DLD1 (cell line): ENCODE measurements around the gene MAP4K4.

ENCODE experiments used
- in situ Hi-C: cut with HindIII; loops from 2 replicates; pipeline ENCODE4 v1.10.0; 2017; ENCODE audit warnings: low sequenced_read_pairs

The MAP4K4 gene

GRCh38 chr2:101788995-101789970, 91.8 kb downstream of the MAP4K4 start:
- in situ Hi-C loops: no loop called here

DNA sequence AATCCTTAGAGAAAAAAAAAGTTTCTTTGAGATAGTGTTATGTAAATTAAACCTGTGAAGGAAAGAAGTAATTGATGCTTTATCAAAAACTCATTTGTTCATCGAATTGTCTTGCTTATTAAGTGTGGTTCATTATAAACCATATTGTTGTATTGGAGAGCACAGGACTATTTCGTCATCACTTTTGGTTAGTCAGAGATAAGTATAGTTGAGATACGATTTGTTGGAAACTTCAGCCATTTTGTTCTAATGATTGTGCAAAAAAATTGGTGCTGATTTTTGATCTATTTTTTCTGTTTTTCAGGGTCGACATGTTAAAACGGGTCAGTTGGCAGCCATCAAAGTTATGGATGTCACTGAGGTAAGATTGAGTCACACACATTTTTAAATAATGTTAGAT, 92.9 kb downstream of the MAP4K4 start:
- in situ Hi-C loops: no loop called here

DNA sequence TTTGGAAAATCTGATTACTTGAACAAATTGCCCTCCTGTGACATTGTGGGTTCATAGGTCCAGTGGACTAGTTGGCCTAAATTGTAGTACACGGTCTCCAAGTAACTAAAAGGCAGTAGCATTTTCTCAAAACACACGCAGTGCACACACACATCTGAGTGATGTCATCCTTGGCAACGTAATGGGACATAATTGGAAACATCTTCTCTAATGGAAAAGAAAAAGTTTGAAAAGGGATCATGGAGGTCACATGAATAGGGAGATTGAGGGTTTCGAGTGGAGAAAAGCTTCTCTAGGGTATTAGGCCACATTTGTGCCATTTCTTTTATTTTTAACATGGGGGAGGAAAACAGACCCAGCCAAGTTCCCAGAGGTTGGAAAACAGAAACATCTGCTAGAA, 93.3 kb downstream of the MAP4K4 start:
- in situ Hi-C loops: no loop called here

DNA sequence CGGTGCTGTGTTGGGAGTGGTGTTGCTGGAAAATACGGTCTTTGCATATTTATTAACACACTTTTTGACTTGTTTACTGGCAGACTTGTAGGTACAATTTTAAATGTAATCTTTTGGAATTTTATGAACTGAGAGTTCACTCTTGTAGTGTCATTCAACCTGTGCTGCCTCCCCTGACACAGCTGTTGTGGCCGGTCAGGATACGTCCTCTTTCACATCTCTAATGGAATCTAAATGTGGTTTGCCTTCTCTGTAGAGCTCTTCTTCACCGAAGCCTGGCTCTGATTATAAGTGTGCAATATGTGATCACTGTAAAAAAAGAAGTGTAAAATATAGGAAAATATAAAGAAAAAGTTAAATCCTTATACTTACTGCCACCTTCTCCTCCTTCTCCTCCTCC, 94.7 kb downstream of the MAP4K4 start:
- in situ Hi-C loops: no loop called here

DNA sequence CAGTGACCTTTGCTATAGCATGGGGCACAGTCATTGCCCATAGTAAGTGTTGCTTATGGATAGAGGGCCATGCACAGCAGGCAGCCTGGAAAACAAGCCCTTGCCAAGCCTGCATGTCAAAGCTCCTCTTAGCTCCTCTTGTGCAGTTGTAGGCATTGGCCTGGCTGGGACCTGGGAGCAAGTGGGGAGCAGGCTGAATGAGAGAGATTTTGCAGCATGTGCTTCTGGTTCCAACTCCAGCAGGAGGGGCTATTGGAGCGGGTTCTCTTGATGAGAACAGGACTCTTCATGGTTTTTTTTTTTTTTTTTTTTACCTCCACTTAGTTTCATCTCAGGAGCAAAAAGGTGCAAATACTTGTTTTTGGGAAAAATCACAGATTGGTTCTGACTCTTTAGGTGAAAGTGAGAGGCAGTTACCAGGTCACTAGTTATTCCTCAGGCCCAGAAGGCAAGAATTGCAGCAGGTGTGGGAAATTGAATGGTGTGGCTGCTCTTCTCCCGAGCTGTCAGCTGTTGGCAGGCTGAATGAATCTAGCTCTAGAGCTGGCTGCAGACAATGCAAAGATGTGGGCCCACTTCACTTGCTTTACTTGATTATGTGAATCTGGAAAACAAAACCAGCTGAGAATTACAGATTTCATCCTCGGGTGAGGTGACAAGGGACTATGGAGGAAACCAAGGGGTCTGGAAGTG, 95.9 kb downstream of the MAP4K4 start:
- in situ Hi-C loops: no loop called here

DNA sequence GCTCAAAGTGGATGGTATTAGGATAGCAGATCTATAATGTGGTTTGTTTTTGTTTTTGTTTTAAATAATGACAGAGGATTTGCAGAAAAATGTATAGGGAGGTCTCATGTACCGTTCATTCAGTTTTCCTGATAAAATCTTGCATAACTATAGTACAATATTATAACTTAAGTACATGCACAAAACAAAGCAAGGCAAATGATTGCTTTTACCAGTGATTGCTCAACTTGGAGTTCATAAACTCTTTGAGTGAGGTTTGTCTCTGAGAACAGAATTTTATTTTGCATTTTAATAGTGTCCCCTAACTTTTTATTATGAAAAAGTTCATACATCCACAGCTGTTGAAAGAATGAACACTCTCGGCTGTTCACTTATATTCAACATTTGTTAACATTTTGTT, 96.6 kb downstream of the MAP4K4 start:
- in situ Hi-C loops: no loop called here

GRCh38 chr2:101795033-101795432, 97.5 kb downstream of the MAP4K4 start:
- in situ Hi-C loops: no loop called here

DNA sequence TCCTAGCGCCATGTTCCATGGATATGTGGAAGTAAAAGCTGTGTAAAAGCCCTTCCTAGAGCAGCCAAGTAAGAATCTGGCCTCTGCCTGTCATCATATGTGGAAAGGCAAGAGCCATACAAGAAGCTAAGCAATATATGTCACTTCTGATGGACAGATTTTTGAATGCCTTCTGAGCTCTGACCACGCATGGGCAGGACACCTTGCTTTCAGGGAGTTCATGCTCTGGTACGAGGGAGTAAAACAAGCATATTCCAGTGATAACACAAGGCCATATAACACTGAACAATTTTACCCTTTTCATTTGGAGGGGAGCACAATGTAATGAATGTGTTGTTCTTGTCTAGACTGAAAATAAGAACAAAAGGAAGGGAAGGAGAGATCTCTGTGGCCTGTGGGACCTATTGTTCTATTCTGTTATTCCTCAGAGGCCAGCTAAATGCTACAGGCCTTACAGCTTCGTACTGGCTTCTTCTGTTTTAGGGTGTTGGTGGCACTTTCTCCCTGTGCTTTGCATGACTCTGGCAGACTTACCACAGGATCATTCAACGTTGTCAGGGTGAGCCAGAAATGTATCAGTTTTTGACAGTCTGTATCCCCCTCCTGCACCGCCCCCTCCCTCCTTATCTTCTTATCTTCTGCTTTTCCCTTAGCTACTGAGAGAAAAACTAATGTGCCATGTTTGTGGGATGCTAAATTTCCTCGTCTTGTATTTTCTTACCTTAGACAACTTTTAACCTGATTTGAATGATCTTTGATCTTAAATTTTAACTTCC, 99.5 kb downstream of the MAP4K4 start:
- in situ Hi-C loops: no loop called here

- in situ Hi-C loops: no loop called here
Measured at GRCh38 chr2:101801496-101801895, 104.0 kb downstream of the MAP4K4 start.

GRCh38 chr2:101802329-101802728, 104.8 kb downstream of the MAP4K4 start:
- in situ Hi-C loops: no loop called here

DNA sequence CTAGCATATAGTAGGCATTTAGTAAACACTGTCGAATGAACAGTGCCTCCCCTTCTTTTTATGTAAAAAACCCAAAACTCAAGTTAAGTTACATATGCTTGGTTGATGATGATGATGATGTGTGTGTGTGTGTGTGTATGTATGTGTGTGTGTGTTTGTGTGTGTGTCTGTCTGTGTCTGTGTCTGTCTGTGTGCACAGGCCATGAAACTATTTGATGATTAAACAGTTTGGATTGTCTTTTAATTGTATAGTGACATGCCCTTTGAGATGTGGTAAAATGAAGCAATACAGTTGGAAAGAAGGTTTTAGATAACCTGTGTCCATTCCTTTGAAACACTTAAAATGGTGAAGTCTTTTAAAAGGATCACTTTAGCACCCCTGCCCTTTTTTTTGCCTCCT, 105.6 kb downstream of the MAP4K4 start:
- in situ Hi-C loops: no loop called here

GRCh38 chr2:101803945-101804696, 106.6 kb downstream of the MAP4K4 start:
- in situ Hi-C loops: no loop called here

DNA sequence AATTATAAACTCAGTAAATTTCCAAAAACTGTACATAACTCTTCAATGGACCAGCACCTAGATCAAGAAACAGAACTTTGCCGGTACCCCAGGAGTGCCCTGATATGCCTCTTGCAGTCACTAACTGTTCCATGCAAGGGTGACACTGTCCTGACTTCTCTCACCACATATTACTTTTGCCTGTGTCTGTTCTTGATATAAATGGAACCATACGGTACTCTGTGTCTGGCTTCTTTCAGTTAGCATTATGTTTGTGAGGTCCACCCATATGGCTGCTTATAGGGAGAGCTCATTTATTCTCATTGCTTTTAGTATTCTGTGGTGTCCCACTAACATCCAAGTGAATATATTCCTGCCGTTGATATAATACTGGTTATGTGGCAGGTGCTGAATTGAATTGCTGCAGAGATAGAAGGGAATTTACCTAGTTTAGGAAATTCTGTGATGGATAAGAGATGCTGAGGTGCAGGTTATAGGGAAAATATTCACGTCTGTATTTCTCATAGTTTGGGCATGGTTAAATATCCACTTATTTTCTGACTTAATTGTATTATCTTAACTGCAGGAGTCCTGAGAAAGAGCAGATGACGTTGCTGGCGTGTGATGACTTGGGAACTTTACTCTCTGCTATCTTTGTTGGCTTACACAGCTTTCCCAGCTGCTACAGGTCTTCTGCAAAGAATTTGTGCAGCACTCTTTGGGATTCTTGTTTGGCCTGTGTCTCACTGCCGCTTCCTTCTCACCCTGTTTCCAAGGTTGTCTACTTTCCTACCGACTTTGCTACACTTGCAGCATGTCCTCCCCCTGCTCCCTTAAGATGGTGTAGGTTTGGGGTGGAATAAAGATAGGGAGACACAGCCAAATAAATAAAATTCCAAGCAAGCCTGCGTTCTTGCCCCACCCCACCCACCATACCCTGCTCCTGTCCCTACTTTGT, 107.9 kb downstream of the MAP4K4 start:
- in situ Hi-C loops: no loop called here

GRCh38 chr2:101806123-101806522, 108.6 kb downstream of the MAP4K4 start:
- in situ Hi-C loops: no loop called here

DNA sequence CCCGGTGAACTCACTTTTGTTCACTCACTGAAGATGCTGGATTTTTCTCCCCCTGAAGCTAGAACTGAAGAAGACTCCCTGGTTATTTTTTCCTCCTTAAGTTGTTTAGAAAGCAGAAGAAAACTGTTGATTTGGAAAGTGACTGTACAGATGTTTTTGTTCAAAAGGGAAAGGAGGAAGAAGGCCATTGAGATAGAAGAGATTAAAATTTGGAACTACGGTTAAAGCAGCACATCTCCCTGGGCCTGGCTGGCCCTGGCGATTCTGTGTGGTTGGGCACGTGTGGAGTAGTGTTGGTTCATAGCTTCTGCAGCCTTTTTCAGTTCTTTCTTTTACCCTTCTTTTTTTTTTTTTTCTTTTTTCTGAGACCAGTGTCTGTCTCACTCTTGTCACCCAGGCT, 109.2 kb downstream of the MAP4K4 start:
- in situ Hi-C loops: no loop called here

DNA sequence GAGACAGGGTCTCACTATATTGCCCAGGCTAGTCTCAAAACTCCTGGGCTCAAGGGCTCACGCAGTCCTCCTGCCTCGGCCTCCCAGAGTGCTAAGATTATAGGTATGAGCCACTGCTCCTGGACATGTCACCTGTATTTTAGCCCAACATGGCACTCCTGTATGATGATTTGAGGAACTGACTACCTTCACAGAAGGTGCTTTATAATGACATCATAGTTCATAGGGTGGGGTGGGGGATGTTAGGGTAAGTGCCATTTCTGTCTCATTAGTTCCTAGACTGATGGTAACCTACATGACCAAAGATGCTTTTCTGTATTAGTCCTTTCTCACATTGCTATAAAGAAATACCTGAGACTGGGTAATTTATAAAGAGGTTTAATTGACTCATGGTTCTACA, 109.7 kb downstream of the MAP4K4 start:
- in situ Hi-C loops: no loop called here

DNA sequence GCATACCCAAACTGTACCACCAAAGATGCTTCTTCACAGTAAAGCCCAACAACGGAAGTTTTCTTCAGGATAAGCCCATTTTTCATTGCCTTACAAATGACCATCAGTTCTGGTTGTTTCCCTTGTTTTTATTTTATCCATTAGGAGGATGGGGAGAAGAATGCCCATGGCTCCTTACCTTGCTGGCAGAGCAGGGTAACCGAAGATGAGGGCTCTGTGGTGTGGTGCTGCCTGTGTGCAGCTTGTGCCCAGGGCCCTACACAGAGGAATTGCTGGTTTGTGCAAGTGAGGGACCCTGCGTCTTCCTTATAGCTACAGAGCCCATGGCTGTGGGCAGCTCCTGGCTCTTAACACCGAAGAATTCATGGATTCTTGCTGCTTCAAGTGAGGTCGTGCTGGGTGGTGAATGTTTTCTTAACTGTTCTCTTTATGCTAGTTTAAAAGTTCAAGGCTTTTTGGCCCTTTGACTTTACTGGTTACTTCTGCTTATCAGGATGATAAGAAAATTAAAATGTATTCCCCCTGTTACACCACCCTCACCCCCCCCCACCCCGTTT, 110.6 kb downstream of the MAP4K4 start:
- in situ Hi-C loops: no loop called here

GRCh38 chr2:101809698-101810097, 112.2 kb downstream of the MAP4K4 start:
- in situ Hi-C loops: no loop called here
